ENCODE results near the gene SCEL. TPM values are rescaled to one million over a fixed set of nuclear protein-coding genes. Genes with fewer than 3 reads are reported as not detected.

The SCEL gene
- total RNA-seq, 1 donor from 2014 or later: not detected

DNA sequence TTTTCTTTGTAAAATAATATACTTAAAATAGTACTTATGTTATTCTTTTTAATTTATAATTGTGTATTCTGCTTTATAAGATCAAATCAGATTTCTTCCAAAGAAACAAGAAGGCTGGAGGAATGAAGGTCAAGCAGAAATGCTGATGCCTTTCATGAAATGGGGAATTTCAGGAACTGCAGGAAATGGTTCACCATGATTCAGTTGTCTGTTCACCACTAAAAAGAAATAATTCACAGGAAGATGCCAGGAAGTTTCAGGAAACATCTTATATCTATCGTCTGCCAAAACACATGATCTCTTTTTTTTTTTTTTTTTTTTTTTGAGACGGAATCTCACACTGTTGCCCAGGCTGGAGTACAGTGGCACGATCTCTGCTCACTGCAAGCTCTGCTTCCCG lies 15.7 kb upstream of the SCEL start:
- DNase-seq (ENCODE audit: low spot score) (no peak), ATAC-seq (no peak)

DNA sequence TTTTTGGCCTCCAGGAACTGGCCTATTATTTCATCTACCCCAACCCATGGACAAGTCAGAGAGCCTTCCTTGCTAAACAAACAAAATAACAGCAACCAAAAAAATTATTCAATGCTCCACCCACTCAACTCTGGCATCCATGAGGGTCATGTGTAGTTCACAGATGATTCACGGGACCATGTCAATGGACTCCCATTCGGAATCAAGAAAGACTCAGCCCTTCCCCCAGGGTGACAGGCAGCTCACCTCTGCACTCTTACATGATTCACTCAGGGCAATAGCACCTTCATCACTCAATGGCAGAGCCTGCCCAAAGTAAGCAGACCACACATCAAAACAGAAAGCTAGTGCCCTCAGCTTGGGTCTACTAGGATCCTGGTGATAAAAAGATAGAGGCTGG lies 14.3 kb upstream of the SCEL start:
- DNase-seq (ENCODE audit: low spot score): no peak
- no peak for ATAC-seq

DNA sequence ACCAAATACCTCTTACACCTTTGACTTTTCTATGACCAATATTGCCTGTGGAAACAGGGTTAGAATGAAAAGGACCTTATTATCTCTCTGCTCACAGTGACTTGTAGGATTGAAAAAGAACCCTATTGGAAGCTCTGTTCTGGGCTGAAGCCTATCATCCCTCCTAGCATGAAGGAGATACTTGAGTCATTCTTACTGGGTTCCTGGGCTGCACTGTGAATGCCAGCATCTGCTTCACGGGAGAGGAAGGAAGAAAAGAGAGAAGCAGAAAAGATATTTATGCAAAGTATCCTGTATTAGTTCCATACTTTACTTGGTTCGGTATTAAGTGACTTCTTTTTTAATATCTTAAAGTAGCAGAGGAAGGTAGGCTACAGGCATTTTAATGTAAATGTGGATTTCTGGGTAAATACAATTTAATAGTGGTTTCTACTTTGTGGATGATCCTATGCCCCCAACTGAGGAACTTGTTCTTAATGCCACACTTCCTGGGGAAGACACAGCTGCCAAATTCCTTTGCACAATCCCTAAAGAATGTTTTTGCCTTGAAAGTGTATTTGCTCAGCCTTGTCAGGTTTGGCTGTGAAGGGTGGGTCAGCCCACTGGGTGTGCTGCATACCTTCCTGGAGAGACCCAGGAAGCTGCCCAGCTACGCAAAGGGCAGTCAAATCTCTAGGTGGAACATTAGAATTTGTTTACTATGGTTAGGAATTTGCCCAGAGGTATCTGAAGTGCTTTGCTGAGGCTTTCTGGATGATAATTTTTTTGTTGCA lies 13.7 kb upstream of the SCEL start:
- no peak for DNase-seq (ENCODE audit: low spot score)
- no peak for ATAC-seq

DNA sequence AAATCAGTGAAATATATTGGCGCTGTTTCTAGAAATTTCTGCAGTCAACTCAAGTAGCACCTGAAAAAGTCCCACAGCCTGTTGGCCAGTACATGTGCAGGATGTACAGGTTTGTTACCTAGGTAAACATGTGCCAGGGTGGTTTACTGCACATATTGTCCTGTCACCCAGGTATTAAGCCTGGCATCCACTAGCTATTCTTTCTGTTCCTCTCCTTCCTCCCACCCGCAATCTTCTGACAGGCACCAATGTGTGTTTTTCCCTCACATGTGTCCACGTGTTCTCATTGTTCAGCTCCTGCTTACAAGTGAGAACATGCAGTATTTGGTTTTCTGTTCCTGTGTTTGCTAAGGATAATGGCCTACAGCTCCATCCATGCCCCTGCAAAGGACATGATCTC lies 13.1 kb upstream of the SCEL start:
- ATAC-seq (no peak), DNase-seq (ENCODE audit: low spot score) (no peak)

- no peak for ATAC-seq
- DNase-seq (ENCODE audit: low spot score): no peak
Measured at GRCh38 chr13:77523386-77523785, 12.1 kb upstream of the SCEL start.

GRCh38 chr13:77523834-77524728 lies 11.4 kb upstream of the SCEL start:
- no peak for ATAC-seq
- no peak for DNase-seq (ENCODE audit: low spot score)

GRCh38 chr13:77528414-77528813 lies 7.1 kb upstream of the SCEL start:
- no peak for ATAC-seq
- DNase-seq (ENCODE audit: low spot score): no peak

- ATAC-seq (no peak), DNase-seq (ENCODE audit: low spot score) (no peak)
Measured at GRCh38 chr13:77528834-77529500, 6.5 kb upstream of the SCEL start.

DNA sequence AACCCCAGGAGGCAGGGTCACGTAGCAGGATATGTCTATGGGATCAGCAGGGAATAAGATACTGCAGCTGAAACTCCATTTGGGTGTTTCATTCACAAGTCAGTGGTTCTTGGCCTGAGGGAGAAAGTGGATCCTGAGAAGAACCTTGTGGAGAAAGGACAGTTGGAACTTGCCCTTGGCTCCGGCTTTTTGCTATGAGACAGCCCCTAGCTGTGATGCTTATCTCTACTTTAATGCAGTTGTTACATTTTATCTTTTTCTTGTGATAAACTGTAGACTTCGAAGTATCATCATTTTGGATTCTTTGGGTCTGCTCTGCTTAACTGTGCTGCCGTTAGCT lies 6.0 kb upstream of the SCEL start:
- ATAC-seq: no peak
- no peak for DNase-seq (ENCODE audit: low spot score)

DNA sequence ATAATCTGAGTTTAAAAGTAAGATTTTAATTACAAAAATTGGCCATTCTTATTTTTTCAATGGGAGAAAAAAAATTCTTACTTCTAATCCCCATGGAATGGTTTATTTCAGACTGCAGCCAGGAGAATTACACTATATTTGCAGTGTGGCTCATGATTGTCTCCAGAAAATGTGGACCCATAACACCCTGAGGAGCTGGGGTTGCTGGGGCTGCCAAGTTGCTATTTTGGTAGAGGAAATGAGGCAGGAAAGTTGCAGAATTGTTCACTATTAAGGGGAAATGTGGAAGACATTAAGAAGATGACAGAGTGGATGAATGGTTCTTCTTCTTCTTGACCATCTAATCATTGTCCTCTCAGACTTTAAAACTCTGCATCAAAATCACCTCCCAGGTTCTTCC lies 4.6 kb upstream of the SCEL start:
- DNase-seq (ENCODE audit: low spot score): no peak
- ATAC-seq: no peak

DNA sequence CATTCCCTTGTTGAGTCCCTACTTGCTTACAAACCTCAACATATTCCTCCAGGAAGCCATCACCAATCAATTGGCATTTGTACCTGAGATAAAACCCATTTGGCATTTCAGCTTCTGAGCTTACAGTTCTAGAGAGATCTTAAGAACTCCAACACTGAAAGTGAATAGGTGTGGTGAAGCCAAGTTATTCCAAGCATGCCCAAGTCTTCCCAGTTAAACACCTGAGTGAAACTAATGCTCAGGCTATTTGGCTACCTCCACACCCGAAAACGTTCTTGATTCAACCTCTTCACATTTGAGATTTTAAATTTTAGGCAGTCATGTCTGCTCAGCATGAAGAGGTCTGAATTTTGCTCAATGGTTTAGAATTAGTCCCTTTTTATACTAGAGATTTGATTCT lies 2.5 kb upstream of the SCEL start:
- ATAC-seq: no peak

DNA sequence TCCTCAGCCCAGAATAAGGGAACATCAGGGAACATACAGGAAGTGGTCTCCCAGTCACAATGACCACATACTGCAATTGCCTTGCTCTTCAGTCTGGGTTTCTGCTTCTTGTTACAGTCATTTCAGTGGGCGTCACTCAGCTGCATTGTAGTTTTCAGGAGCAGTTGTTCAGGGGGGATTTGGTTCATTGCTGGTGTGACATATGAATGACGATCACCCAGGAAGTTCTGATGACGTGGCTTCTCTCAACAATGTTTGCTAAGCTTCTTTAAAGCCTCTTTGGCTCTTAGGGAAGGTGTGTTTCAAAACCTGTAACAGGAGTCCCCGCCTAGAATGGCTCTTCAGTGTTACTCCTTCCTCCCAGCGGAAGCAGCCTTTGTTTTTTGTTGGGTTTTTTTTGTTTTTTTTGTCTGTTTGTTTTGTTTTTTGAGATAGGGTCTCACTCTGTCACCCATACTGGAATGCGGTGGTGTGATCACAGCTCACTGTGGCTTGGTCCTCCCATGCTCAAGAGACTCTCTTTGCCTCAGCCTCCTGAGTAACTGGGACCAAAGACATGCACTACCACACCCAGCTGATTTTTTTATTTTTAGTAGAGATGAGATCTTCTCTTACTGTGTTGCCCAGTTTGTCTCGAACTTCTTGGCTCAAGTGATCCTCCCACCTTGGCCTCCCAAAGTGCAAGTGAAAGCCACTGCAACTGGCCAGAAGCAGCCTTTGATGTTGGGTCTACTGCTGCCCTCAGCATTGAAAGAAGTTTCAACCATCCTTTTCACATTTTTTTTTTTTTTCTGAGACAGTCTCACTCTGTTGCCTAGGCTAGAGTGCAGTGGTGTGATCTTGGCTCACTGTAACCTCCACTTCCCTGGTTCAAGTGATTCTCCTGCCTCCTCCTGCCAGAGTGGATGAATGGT lies 1.4 kb upstream of the SCEL start:
- DNase-seq (ENCODE audit: low spot score): no peak

More for the DNA sequence above, 2.5 kb upstream of the SCEL start:
- no peak for DNase-seq (ENCODE audit: low spot score)

DNA sequence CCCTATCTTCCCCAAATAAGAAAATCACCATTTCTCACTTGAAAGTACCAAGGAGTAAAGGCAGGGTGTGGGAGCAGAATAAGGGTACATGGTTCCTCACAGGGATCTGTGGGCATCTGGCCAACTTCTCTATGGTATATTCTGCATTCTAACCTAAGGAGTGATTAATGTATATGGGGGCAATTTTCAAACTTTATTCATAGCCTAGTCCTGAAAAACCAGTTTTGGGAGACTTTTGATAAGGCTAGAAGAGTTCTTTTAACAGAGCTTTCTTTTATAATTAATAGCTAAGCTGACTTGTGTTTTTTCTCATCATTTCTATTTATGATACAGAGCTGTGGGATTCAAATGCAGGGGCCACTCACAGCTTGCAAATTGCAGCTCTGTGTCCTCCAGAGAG lies 852 bp downstream of the SCEL start:
- no peak for DNase-seq (ENCODE audit: low spot score)
- ATAC-seq: no peak

More for the DNA sequence above, 1.4 kb upstream of the SCEL start:
- ATAC-seq: no peak

- ATAC-seq: no peak
- no peak for DNase-seq (ENCODE audit: low spot score)
Measured at GRCh38 chr13:77537289-77537919, 1.9 kb downstream of the SCEL start.

DNA sequence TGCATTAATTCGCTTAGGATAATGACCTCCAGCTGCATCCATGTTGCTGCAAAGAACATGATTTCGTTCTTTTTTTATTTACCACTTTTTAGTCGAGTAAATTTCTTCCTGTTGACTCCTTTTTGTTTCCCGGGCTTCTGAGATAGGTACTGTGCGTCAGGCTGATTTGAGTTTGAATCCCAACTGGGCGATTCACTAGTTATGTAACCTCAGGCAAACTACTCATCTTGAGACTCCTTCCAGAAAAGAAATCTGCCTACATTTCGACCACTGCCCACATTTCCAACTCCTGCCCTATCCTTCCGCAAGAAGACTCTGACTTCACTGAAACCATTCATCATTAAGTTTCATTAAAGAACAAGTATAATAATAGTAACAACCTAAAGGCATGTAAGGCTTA lies 8.2 kb downstream of the SCEL start:
- DNase-seq (ENCODE audit: low spot score) (no peak), ATAC-seq (no peak)

DNA sequence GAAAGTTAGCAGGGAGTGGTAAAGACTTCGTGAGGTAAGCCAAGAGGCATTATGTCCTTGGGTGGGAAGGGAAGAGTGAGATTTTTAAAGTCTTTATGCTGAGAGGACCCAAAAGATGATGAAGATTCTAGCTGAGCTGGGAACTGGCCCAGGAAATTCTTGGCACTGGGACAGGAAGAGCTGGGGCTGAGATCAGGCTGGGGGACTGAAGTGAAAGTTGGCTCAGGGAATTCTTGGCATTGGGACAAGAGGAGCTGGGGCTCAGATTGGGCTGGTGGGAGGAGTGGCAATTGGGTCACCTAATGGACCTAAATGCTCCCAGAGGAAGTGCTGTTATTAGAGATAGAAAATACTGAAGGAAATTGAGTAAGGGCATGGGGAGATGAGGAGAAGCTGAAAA lies 8.8 kb downstream of the SCEL start:
- ATAC-seq: peak; percentile 61
- DNase-seq (ENCODE audit: low spot score): peak; percentile 56

- no peak for ATAC-seq
- DNase-seq (ENCODE audit: low spot score): no peak
Measured at GRCh38 chr13:77544758-77545338, 9.3 kb downstream of the SCEL start.

DNA sequence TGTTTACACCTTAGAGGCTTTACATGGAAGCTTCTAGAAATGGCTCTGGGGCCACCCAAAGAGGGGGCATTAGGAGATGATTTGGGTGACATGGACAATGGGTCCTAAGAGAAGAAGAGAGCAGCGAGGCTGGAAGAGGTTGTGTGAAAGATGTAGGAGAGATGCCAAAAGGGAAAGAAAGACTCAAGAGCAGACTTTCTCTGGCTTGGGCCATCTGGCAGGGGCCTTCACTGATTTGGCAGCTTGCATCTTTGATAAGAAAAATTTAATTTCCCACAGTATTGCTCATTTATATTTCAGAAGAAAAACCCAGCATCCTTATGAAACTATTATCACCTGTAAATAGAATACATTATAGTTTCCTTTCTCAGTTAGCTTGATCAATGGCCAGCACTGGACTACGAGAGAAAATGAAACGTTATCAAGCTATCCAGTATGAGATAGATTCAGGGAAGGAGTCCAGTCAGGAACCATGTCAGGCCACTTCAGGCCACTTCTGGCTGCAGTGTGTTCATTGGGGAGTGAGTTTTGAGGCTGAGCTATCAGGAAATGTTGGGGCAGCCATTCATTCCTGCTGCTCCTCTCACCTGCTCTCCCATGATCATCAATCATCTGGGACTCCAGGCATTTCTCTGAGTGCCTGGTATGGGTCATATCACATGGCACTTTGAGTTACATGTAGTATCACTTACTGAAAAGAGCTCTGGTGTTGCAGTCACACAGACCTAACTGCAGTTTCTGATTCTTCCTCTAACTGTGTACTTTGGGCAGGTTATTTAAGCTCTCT lies 10.3 kb downstream of the SCEL start:
- no peak for DNase-seq (ENCODE audit: low spot score)
- no peak for ATAC-seq

GRCh38 chr13:77548095-77548494 lies 12.6 kb downstream of the SCEL start:
- no peak for ATAC-seq
- DNase-seq (ENCODE audit: low spot score): no peak
